Measurements from ENCODE around the gene TRIM60.
"Not testable (repeated sequence)": the region's sequence is repeated elsewhere in the genome, so short reads cannot be mapped to it uniquely, and the experiment has no call there.

Gene TRIM60

GRCh38 chr4:165031436-165032211 lies at the start of gene TRIM60:
Gene TRIM60, plus strand, starts transcription at chr4:165031999. Its CDS starts 8,074 bp downstream, at chr4:165040073.
- no peaks in the 10 kb centered on the region for H3K36me3 ChIP-seq (ENCODE audit: control insufficient read depth, insufficient read depth, low read length)
- H3K27me3 ChIP-seq (ENCODE audit: control insufficient read depth, insufficient read depth, low read length), result no peaks in the 10 kb centered on the region
- no peaks in the 10 kb centered on the region for H3K9me3 ChIP-seq (ENCODE audit: control insufficient read depth, insufficient read depth, low read length)
- no peak within 1 kb of the TSS for H3K4me3 ChIP-seq (ENCODE audit: low read depth, low read length)
- no peak within 1 kb of the TSS for H3K9ac ChIP-seq (ENCODE audit: low read depth, low read length)
- H3K4me1 ChIP-seq (ENCODE audit: control insufficient read depth, insufficient read depth, low read length), result no peaks in the 10 kb centered on the region

DNA sequence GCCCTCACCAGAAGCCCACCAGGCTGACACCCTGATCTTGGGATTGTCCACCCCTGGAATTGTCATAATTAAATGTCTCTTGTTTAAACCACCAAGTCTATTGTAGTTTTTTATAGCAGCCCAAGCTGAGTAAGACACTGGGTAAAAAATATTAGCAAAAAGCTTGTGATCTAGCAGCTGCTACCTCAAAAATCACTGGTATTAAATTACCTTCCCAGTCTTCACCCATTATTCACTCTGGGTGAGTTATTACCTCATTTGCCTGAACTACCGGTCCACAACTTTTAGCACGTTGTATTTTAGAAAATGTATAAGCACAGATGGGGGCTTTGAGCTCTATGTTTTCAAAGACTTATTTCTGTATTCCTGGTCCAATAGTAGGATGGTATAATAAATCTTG lies 42.3 kb upstream of the TRIM60 start:
- no peaks in the 10 kb centered on the region for H3K9me3 ChIP-seq (ENCODE audit: control insufficient read depth, insufficient read depth, low read length)
- no peaks in the 10 kb centered on the region for H3K36me3 ChIP-seq (ENCODE audit: control insufficient read depth, insufficient read depth, low read length)
- H3K9ac ChIP-seq (ENCODE audit: low read depth, low read length), result no peak overlapping the region
- no peaks in the 10 kb centered on the region for H3K27me3 ChIP-seq (ENCODE audit: control insufficient read depth, insufficient read depth, low read length)
- H3K4me3 ChIP-seq (ENCODE audit: low read depth, low read length), result no peak overlapping the region
- peaks cover 3% of the 10 kb centered on the region for H3K4me1 ChIP-seq (ENCODE audit: control insufficient read depth, insufficient read depth, low read length)

- H3K36me3 ChIP-seq (ENCODE audit: control insufficient read depth, insufficient read depth, low read length); H3K9me3 ChIP-seq (ENCODE audit: control insufficient read depth, insufficient read depth, low read length); H3K4me3 ChIP-seq (ENCODE audit: low read depth, low read length); H3K4me1 ChIP-seq (ENCODE audit: control insufficient read depth, insufficient read depth, low read length); H3K9ac ChIP-seq (ENCODE audit: low read depth, low read length); H3K27me3 ChIP-seq (ENCODE audit: control insufficient read depth, insufficient read depth, low read length): not testable (repeated sequence)
Observed at GRCh38 chr4:164990786-164991185, 41.0 kb upstream of the TRIM60 start.

DNA sequence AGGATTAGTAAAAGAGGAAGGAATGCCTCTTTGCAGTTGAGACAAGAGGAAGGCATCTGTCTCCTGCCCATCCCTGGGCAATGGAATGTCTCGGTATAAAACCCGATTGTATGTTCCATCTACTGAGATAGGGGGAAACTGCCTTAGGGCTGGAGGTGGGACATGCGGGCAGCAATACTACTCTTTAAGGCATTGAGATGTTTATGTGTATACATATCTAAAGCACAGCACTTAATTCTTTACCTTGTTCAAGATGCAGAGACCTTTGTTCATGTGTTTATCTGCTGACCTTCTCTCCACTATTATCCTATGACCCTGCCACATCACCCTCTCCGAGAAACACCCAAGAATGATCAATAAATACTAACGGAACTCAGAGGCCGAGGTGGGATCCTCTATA lies 35.7 kb upstream of the TRIM60 start:
- H3K36me3 ChIP-seq (ENCODE audit: control insufficient read depth, insufficient read depth, low read length); H3K27me3 ChIP-seq (ENCODE audit: control insufficient read depth, insufficient read depth, low read length); H3K4me1 ChIP-seq (ENCODE audit: control insufficient read depth, insufficient read depth, low read length); H3K9ac ChIP-seq (ENCODE audit: low read depth, low read length); H3K4me3 ChIP-seq (ENCODE audit: low read depth, low read length); H3K9me3 ChIP-seq (ENCODE audit: control insufficient read depth, insufficient read depth, low read length): not testable (repeated sequence)

GRCh38 chr4:164997324-164997723 lies 34.5 kb upstream of the TRIM60 start:
- H3K9ac ChIP-seq (ENCODE audit: low read depth, low read length), result no peak overlapping the region
- no peaks in the 10 kb centered on the region for H3K9me3 ChIP-seq (ENCODE audit: control insufficient read depth, insufficient read depth, low read length)

GRCh38 chr4:164997941-164998340 lies 33.9 kb upstream of the TRIM60 start:
- H3K36me3 ChIP-seq (ENCODE audit: control insufficient read depth, insufficient read depth, low read length), result no peaks in the 10 kb centered on the region
- no peaks in the 10 kb centered on the region for H3K9me3 ChIP-seq (ENCODE audit: control insufficient read depth, insufficient read depth, low read length)
- no peak overlapping the region for H3K4me3 ChIP-seq (ENCODE audit: low read depth, low read length)
- no peaks in the 10 kb centered on the region for H3K4me1 ChIP-seq (ENCODE audit: control insufficient read depth, insufficient read depth, low read length)
- H3K9ac ChIP-seq (ENCODE audit: low read depth, low read length), result no peak overlapping the region
- H3K27me3 ChIP-seq (ENCODE audit: control insufficient read depth, insufficient read depth, low read length), result no peaks in the 10 kb centered on the region

More at GRCh38 chr4:164997324-164997723, 34.5 kb upstream of the TRIM60 start:
- H3K36me3 ChIP-seq (ENCODE audit: control insufficient read depth, insufficient read depth, low read length), result no peaks in the 10 kb centered on the region
- H3K4me3 ChIP-seq (ENCODE audit: low read depth, low read length), result no peak overlapping the region
- H3K27me3 ChIP-seq (ENCODE audit: control insufficient read depth, insufficient read depth, low read length), result no peaks in the 10 kb centered on the region
- H3K4me1 ChIP-seq (ENCODE audit: control insufficient read depth, insufficient read depth, low read length), result no peaks in the 10 kb centered on the region

DNA sequence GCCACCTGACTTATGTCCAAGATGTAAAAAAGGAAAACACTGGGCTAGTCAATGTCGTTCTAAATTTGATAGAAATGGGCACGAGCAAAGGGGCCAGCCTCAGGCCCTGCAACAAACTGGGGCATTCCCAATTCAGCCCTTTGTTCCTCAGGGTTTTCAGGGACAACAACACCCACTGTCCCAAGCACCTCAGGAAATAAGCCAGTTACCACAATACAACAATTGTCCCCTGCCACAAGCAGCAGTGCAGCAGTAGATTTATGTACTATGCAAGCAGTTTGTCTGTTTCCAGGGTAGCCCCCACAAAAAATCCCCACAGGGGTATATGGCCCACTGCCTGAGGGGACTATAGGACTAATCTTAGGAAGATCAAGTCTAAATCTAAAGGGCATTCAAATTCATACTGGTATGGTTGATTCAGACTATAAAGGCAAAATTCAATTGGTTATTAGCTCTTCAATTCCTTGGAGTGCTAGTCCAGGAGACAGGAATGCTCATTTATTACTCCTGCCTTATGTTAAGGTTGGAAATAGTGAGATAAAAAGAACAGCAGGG lies 33.2 kb upstream of the TRIM60 start:
- H3K4me3 ChIP-seq (ENCODE audit: low read depth, low read length); H3K9me3 ChIP-seq (ENCODE audit: control insufficient read depth, insufficient read depth, low read length); H3K4me1 ChIP-seq (ENCODE audit: control insufficient read depth, insufficient read depth, low read length); H3K9ac ChIP-seq (ENCODE audit: low read depth, low read length); H3K36me3 ChIP-seq (ENCODE audit: control insufficient read depth, insufficient read depth, low read length); H3K27me3 ChIP-seq (ENCODE audit: control insufficient read depth, insufficient read depth, low read length): not testable (repeated sequence)

DNA sequence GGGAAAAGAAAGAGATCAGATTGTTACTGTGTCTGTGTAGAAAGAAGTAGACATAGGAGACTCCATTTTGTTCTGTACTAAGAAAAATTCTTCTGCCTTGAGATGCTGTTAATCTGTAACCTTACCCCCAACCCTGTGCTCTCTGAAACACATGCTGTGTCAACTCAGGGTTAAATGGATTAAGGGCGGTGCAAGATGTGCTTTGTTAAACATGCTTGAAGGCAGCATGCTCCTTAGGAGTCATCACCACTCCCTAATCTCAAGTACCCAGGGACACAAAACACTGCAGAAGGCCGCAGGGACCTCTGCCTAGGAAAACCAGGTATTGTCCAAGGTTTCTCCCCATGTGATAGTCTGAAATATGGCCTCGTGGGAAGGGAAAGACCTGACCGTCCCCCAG lies 29.8 kb upstream of the TRIM60 start:
- H3K4me1 ChIP-seq (ENCODE audit: control insufficient read depth, insufficient read depth, low read length), result not testable (repeated sequence)

GRCh38 chr4:165005352-165005925 lies 26.4 kb upstream of the TRIM60 start:
- H3K9ac ChIP-seq (ENCODE audit: low read depth, low read length), result no peak overlapping the region
- H3K4me1 ChIP-seq (ENCODE audit: control insufficient read depth, insufficient read depth, low read length), result no peaks in the 10 kb centered on the region
- H3K9me3 ChIP-seq (ENCODE audit: control insufficient read depth, insufficient read depth, low read length), result no peaks in the 10 kb centered on the region
- H3K36me3 ChIP-seq (ENCODE audit: control insufficient read depth, insufficient read depth, low read length), result no peaks in the 10 kb centered on the region
- H3K4me3 ChIP-seq (ENCODE audit: low read depth, low read length), result no peak overlapping the region
- H3K27me3 ChIP-seq (ENCODE audit: control insufficient read depth, insufficient read depth, low read length), result no peaks in the 10 kb centered on the region

More for the DNA sequence above, 29.8 kb upstream of the TRIM60 start:
- H3K9ac ChIP-seq (ENCODE audit: low read depth, low read length); H3K27me3 ChIP-seq (ENCODE audit: control insufficient read depth, insufficient read depth, low read length); H3K9me3 ChIP-seq (ENCODE audit: control insufficient read depth, insufficient read depth, low read length); H3K36me3 ChIP-seq (ENCODE audit: control insufficient read depth, insufficient read depth, low read length); H3K4me3 ChIP-seq (ENCODE audit: low read depth, low read length): not testable (repeated sequence)

DNA sequence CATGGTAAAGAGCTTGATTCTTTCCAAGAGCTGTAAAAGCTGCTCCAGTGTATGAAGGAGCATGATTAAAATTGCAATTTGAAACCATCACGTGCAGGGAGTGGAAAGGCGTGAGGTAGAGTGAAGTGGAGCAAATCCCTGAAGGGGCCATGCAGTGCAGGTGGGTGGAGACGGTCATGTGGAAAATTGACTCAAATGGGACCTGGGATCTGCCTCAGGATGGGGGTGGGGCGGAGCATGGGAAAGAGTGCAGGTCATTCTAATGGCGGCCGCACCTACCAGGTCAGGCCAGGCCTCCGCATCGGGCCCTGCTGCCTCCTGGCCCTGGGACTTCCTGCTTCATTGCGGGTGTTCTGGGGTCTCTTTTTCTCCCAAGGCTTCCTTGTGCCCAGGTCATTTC lies 25.3 kb upstream of the TRIM60 start:
- no peak overlapping the region for H3K4me3 ChIP-seq (ENCODE audit: low read depth, low read length)
- no peaks in the 10 kb centered on the region for H3K4me1 ChIP-seq (ENCODE audit: control insufficient read depth, insufficient read depth, low read length)
- H3K36me3 ChIP-seq (ENCODE audit: control insufficient read depth, insufficient read depth, low read length), result no peaks in the 10 kb centered on the region
- H3K27me3 ChIP-seq (ENCODE audit: control insufficient read depth, insufficient read depth, low read length), result no peaks in the 10 kb centered on the region
- no peaks in the 10 kb centered on the region for H3K9me3 ChIP-seq (ENCODE audit: control insufficient read depth, insufficient read depth, low read length)
- no peak overlapping the region for H3K9ac ChIP-seq (ENCODE audit: low read depth, low read length)

GRCh38 chr4:165006886-165007285 lies 24.9 kb upstream of the TRIM60 start:
- Histone ChIP-seq H3K36me3 (ENCODE audit: control insufficient read depth, insufficient read depth, low read length) (no peaks in the 10 kb centered on the region), H3K9ac (ENCODE audit: low read depth, low read length) (no peak overlapping the region), H3K4me1 (ENCODE audit: control insufficient read depth, insufficient read depth, low read length) (no peaks in the 10 kb centered on the region), H3K27me3 (ENCODE audit: control insufficient read depth, insufficient read depth, low read length) (no peaks in the 10 kb centered on the region), H3K4me3 (ENCODE audit: low read depth, low read length) (no peak overlapping the region), H3K9me3 (ENCODE audit: control insufficient read depth, insufficient read depth, low read length) (no peaks in the 10 kb centered on the region)

Measured in iPS-15b (cell line).